Loucy (cell line): ENCODE data around the gene TPRG1L.

Source experiments
- CTCF ChIP-seq: fragments of 200-600 bp; sonication (generic); conservative IDR thresholded peaks from 2 replicates; pipeline ENCODE4 v1.5.1; 2014; ENCODE audit warnings: mild to moderate bottlenecking, antibody characterized with exemption, low read length
- EZH2phosphoT487 ChIP-seq: fragments of 200-600 bp; IDR thresholded peaks from 2 replicates; pipeline ENCODE4 v1.6.1; 2018; ENCODE audit warnings: antibody characterized with exemption, mild to moderate bottlenecking, moderate library complexity, borderline replicate concordance

- TF ChIP-seq CTCF (no peak), EZH2phosphoT487 (no peak)
These were observed 40.0 kb downstream of the TPRG1L start for GRCh38 chr1:3664700-3665375.
